IMR-90 (cell line): ENCODE measurements around the gene ADAMTSL5. TPM values are rescaled to one million over a fixed set of nuclear protein-coding genes. Genes with fewer than 3 reads are reported as not detected.

ENCODE experiments used
- ATAC-seq: fragments of 200-7000 bp; cut with Tn5 transposase; 2 replicates; pipeline ENCODE4 v1.9.1; 2020; ENCODE audit warnings: low read depth, mild to moderate bottlenecking, moderate library complexity
- BruUV-seq: library from RNA; stranded (reverse); fragments of 400-500 nt; replicated peaks from 2 replicates; lab custom pipeline; 2021; lab: Mats Ljungman, UMichigan
- CTCF ChIA-PET: fragments of 300-600 bp; formaldehyde crosslinking; extraction: SDS; loops from one replicate; lab custom pipeline; 2021; ENCODE audit warnings: antibody characterized with exemption; lab: Yijun Ruan, JAX
- POLR2A ChIA-PET: fragments of 300-600 bp; sonication (Branson Sonifier 250); formaldehyde crosslinking; loops from one replicate; lab custom pipeline; 2022; ENCODE audit warnings: antibody characterized with exemption; ENCODE audit not compliant: unreplicated experiment; lab: Charles Lee
- DNase-seq: peaks from one replicate; pipeline ENCODE4 v3.0.0; 2013
- H2AFZ ChIP-seq: replicated peaks from 2 replicates; pipeline ENCODE3; 2013; ENCODE audit warnings: low read length, mild to moderate bottlenecking; ENCODE audit not compliant: poor library complexity
- H2AK5ac ChIP-seq: 2 replicates; pipeline ENCODE4 v1.6.1; 2013; ENCODE audit warnings: low read depth, low read length, inconsistent platforms
- H2AK9ac ChIP-seq: replicated peaks from 2 replicates; pipeline ENCODE3; 2013; ENCODE audit warnings: mild to moderate bottlenecking, low read depth, low read length, moderate library complexity; ENCODE audit not compliant: poor library complexity
- H2BK120ac ChIP-seq: 2 replicates; pipeline ENCODE4 v1.6.1; 2013; ENCODE audit warnings: low read depth, low read length, inconsistent platforms
- H2BK15ac ChIP-seq: 3 replicates; pipeline ENCODE4 v1.6.1; 2013; ENCODE audit warnings: low read depth, low read length, inconsistent platforms
- H2BK20ac ChIP-seq: 2 replicates; pipeline ENCODE4 v1.6.1; 2013; ENCODE audit warnings: low read depth, mild to moderate bottlenecking, inconsistent platforms, low read length, moderate library complexity
- H2BK5ac ChIP-seq: 2 replicates; pipeline ENCODE4 v1.6.1; 2013; ENCODE audit warnings: mild to moderate bottlenecking, low read depth, low read length, inconsistent platforms; ENCODE audit not compliant: poor library complexity, severe bottlenecking
- H3K14ac ChIP-seq: replicated peaks from 2 replicates; pipeline ENCODE4 v1.6.1; 2013; ENCODE audit warnings: low read depth, low read length, inconsistent platforms
- H3K18ac ChIP-seq: 2 replicates; pipeline ENCODE4 v1.6.1; 2013; ENCODE audit warnings: low read depth, low read length, control low read depth
- H3K23ac ChIP-seq: 2 replicates; pipeline ENCODE4 v1.6.1; 2013; ENCODE audit warnings: low read depth, low read length, inconsistent platforms
- H3K27ac ChIP-seq: 2 replicates; pipeline ENCODE4 v1.5.1; 2013; ENCODE audit warnings: mild to moderate bottlenecking, control low read depth, low read length; ENCODE audit not compliant: insufficient read depth
- H3K27me3 ChIP-seq: 2 replicates; pipeline ENCODE4 v1.6.1; 2013; ENCODE audit warnings: low read length; ENCODE audit not compliant: control insufficient read depth, insufficient read depth
- H3K36me3 ChIP-seq: 2 replicates; pipeline ENCODE4 v1.6.1; 2013; ENCODE audit warnings: low read length, mixed read lengths; ENCODE audit not compliant: control insufficient read depth, insufficient read depth
- H3K4ac ChIP-seq: 2 replicates; pipeline ENCODE4 v1.6.1; 2013; ENCODE audit warnings: low read depth, low read length, inconsistent platforms
- H3K4me1 ChIP-seq: 2 replicates; pipeline ENCODE4 v1.6.1; 2013; ENCODE audit warnings: low read length, mixed read lengths; ENCODE audit not compliant: control insufficient read depth, insufficient read depth
- H3K4me2 ChIP-seq: 2 replicates; pipeline ENCODE4 v1.6.1; 2013; ENCODE audit warnings: low read depth, mild to moderate bottlenecking, control low read depth, low read length, moderate library complexity
- H3K4me3 ChIP-seq: 2 replicates; pipeline ENCODE4 v1.5.1; 2013; ENCODE audit warnings: low read depth, mild to moderate bottlenecking, control low read depth, low read length, moderate library complexity; ENCODE audit not compliant: insufficient read depth
- H3K56ac ChIP-seq: 2 replicates; pipeline ENCODE4 v1.6.1; 2013; ENCODE audit warnings: low read length, inconsistent platforms; ENCODE audit not compliant: insufficient read depth; ENCODE audit errors: extremely low read depth
- H3K79me1 ChIP-seq, 2 experiments: 2 replicates each; pipeline ENCODE4 v1.6.1; 2013; ENCODE audit warnings: low read length in 2 of 2, inconsistent platforms in 1 of 2, low read depth in 1 of 2
- H3K9ac ChIP-seq: 2 replicates; pipeline ENCODE4 v1.6.1; 2013; ENCODE audit warnings: low read depth, low read length, control low read depth
- H3K9me1 ChIP-seq: 2 replicates; pipeline ENCODE4 v1.6.1; 2013; ENCODE audit warnings: low read length, inconsistent platforms; ENCODE audit not compliant: insufficient read depth
- H3K9me3 ChIP-seq: 2 replicates; pipeline ENCODE4 v1.6.1; 2013; ENCODE audit warnings: low read length; ENCODE audit not compliant: control insufficient read depth, insufficient read depth
- H4K20me1 ChIP-seq: 2 replicates; pipeline ENCODE4 v1.6.1; 2013; ENCODE audit warnings: low read length, inconsistent platforms; ENCODE audit not compliant: insufficient read depth
- H4K5ac ChIP-seq: 2 replicates; pipeline ENCODE4 v1.6.1; 2013; ENCODE audit warnings: mild to moderate bottlenecking, low read depth, low read length, control low read depth
- H4K8ac ChIP-seq, 2 experiments: 2 replicates each; pipeline ENCODE4 v1.6.1; 2013; ENCODE audit warnings: low read depth in 2 of 2, low read length in 2 of 2, control low read depth in 1 of 2, inconsistent platforms in 1 of 2
- H4K91ac ChIP-seq: 2 replicates; pipeline ENCODE4 v1.6.1; 2013; ENCODE audit warnings: low read depth, low read length, inconsistent platforms; ENCODE audit not compliant: insufficient read depth
- BHLHE40 ChIP-seq: fragments of 150-350 bp; IDR thresholded peaks from 2 replicates; pipeline ENCODE4 v1.6.1; 2016; ENCODE audit warnings: mild to moderate bottlenecking, low read depth, low read length
- CEBPB ChIP-seq: IDR thresholded peaks from 2 replicates; pipeline ENCODE4 v1.6.1; 2012; ENCODE audit warnings: low read depth, low read length, improper control_type of control experiment
- CHD1 ChIP-seq: IDR thresholded peaks from 2 replicates; pipeline ENCODE4 v1.6.1; 2012; ENCODE audit warnings: low read depth, low read length, improper control_type of control experiment
- ELK1 ChIP-seq: fragments of 150-350 bp; IDR thresholded peaks from 2 replicates; pipeline ENCODE4 v1.6.1; 2016; ENCODE audit warnings: low read depth, mild to moderate bottlenecking, low read length, moderate library complexity, borderline replicate concordance
- FOS ChIP-seq: fragments of 150-350 bp; IDR thresholded peaks from 2 replicates; pipeline ENCODE4 v1.6.1; 2016; ENCODE audit warnings: low read depth, low read length
- MAFK ChIP-seq: IDR thresholded peaks from 2 replicates; pipeline ENCODE4 v1.6.1; 2012; ENCODE audit warnings: low read depth, low read length, improper control_type of control experiment
- MAZ ChIP-seq: IDR thresholded peaks from 2 replicates; pipeline ENCODE4 v1.6.1; 2012; ENCODE audit warnings: low read depth, mild to moderate bottlenecking, low read length, improper control_type of control experiment, moderate library complexity, borderline replicate concordance
- MXI1 ChIP-seq: IDR thresholded peaks from 2 replicates; pipeline ENCODE4 v1.6.1; 2012; ENCODE audit warnings: low read depth, mild to moderate bottlenecking, low read length, moderate library complexity, borderline replicate concordance
- NFE2L2 ChIP-seq: fragments of 150-350 bp; IDR thresholded peaks from 2 replicates; pipeline ENCODE4 v1.6.1; 2016; ENCODE audit warnings: low read depth, mild to moderate bottlenecking, low read length
- POLR2A ChIP-seq: IDR thresholded peaks from 2 replicates; pipeline ENCODE4 v1.6.1; 2012; ENCODE audit warnings: mild to moderate bottlenecking, low read depth, low read length
- RAD21 ChIP-seq: IDR thresholded peaks from 2 replicates; pipeline ENCODE4 v1.6.1; 2012; ENCODE audit warnings: low read length, improper control_type of control experiment
- RCOR1 ChIP-seq: IDR thresholded peaks from 2 replicates; pipeline ENCODE4 v1.6.1; 2012; ENCODE audit warnings: mild to moderate bottlenecking, low read length, improper control_type of control experiment; ENCODE audit not compliant: insufficient replicate concordance
- RFX5 ChIP-seq: IDR thresholded peaks from 2 replicates; pipeline ENCODE4 v1.8.0; 2012; ENCODE audit warnings: low read depth, mild to moderate bottlenecking, low read length, moderate library complexity
- SMC3 ChIP-seq: fragments of 150-350 bp; IDR thresholded peaks from 2 replicates; pipeline ENCODE4 v1.6.1; 2016; ENCODE audit warnings: low read depth, mild to moderate bottlenecking, antibody characterized with exemption, low read length, moderate library complexity
- USF2 ChIP-seq: fragments of 150-350 bp; IDR thresholded peaks from 2 replicates; pipeline ENCODE4 v1.6.1; 2017; ENCODE audit warnings: mild to moderate bottlenecking, antibody characterized with exemption, low read length, low read depth
- WGBS, 2 experiments: methylation state at CpG; one replicate each; pipeline versions ENCODE4 v1.1.5 to v1.1.7; 2013; ENCODE audit warnings: missing lambda C conversion rate in 2 of 2; ENCODE audit not compliant: insufficient read length in 1 of 2; ENCODE audit errors: extremely low coverage in 2 of 2; 5-methylcytosine and 5-hydroxymethylcytosine counted together
- dilution Hi-C: fragments of 300-500 bp; cut with HindIII; formaldehyde crosslinking; loops from one replicate; pipeline ENCODE4 v1.14.3; 2018; ENCODE audit warnings: low sequenced_read_pairs; ENCODE audit not compliant: unreplicated experiment
- in situ Hi-C: fragments of 300-500 bp; cut with MboI; formaldehyde crosslinking; loops from 3 replicates; pipeline ENCODE4 v1.14.3; 2019; ENCODE audit warnings: low sequenced_read_pairs, inconsistent platforms, mixed read lengths
- intact Hi-C: fragments of 100-400 bp; cut with micrococcal nuclease; formaldehyde crosslinking; loops from 2 replicates; pipeline ENCODE4 v1.10.0; 2022
- polyA plus RNA-seq, 3 experiments: library from polyadenylated mRNA; depleted of rRNA; stranded (reverse); fragments of >200 nt; gene quantifications; 2 replicates each; pipeline ENCODE4 v1.2.3, GENCODE V29; 2012; ENCODE audit warnings: low replicate concordance in 1 of 3
- total RNA-seq: library from RNA; depleted of rRNA; stranded (reverse); fragments of >200 nt; gene quantifications from 2 replicates; pipeline ENCODE4 v1.2.3, GENCODE V29; 2012
- TF ChIP-seq, protein P1 (sequence below): conservative IDR thresholded peaks from 2 replicates; pipeline ENCODE4 v1.5.1; 2012; ENCODE audit warnings: mild to moderate bottlenecking, low read depth, low read length, improper control_type of control experiment

Gene ADAMTSL5
- total and polyA plus RNA-seq, 2 of the 4 experiments (the other 2 are of a cell fraction) = 0.90 to 10.8 TPM

- Histone ChIP-seq H2BK20ac (no peak overlapping the region), H3K56ac (no peak overlapping the region), H4K91ac (no peak overlapping the region), H2AFZ (no peak overlapping the region), H3K27ac (no peak overlapping the region), H4K20me1 (0 out of 2 replicates have a peak, but pooled peaks cover 7% of the 10 kb centered on the region), H3K79me1 (no peaks in the 10 kb centered on the region), H3K36me3 (no peaks in the 10 kb centered on the region), H3K4me2 (no peak overlapping the region), H4K5ac (no peak overlapping the region), H2BK15ac (no peak overlapping the region), H3K4me3 (no peak overlapping the region), H2BK5ac (no peak overlapping the region), H2AK9ac (no peak overlapping the region), H3K18ac (no peak overlapping the region), H2AK5ac (no peak overlapping the region; the same call in 1 of the 2 replicates), H3K9me1 (peaks cover 4% of the 10 kb centered on the region; the same call in 1 of the 2 replicates), H4K8ac (no peak overlapping the region), H3K9ac (no peak overlapping the region), H3K27me3 (peaks cover 34% of the 10 kb centered on the region), H3K4me1 (no peaks in the 10 kb centered on the region; the same call in 1 of the 2 replicates), H3K14ac (no peak overlapping the region), H3K23ac (no peak overlapping the region), H3K4ac (no peak overlapping the region), H2BK120ac (no peak overlapping the region), H3K9me3 (no peaks in the 10 kb centered on the region)
- in situ Hi-C loops = no loop called here
- CTCF ChIA-PET = no interaction called here
- no TSS peak for BruUV-seq
- ATAC-seq = no peak
- DNase-seq = no peak
- POLR2A ChIA-PET = no interaction called here
- TF ChIP-seq POLR2A (no peak), NFE2L2 (no peak), MAFK (no peak), SMC3 (no peak), MAZ (no peak), CHD1 (no peak), RAD21 (no peak), BHLHE40 (no peak), RCOR1 (no peak), MXI1 (no peak), ELK1 (no peak), RFX5 (no peak), CEBPB (no peak), FOS (no peak), USF2 (no peak)
- TF ChIP-seq, protein P1, sequence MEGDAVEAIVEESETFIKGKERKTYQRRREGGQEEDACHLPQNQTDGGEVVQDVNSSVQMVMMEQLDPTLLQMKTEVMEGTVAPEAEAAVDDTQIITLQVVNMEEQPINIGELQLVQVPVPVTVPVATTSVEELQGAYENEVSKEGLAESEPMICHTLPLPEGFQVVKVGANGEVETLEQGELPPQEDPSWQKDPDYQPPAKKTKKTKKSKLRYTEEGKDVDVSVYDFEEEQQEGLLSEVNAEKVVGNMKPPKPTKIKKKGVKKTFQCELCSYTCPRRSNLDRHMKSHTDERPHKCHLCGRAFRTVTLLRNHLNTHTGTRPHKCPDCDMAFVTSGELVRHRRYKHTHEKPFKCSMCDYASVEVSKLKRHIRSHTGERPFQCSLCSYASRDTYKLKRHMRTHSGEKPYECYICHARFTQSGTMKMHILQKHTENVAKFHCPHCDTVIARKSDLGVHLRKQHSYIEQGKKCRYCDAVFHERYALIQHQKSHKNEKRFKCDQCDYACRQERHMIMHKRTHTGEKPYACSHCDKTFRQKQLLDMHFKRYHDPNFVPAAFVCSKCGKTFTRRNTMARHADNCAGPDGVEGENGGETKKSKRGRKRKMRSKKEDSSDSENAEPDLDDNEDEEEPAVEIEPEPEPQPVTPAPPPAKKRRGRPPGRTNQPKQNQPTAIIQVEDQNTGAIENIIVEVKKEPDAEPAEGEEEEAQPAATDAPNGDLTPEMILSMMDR = no peak
- WGBS, 2 experiments = 59% methylated on average over 5 of the region's 10 CpGs; no CpG with 5 or more reads in 1 of the 2 experiments
- intact Hi-C loops = no loop called here
- dilution Hi-C loops = no loop called here
Observed at GRCh38 chr19:1522061-1522460, 9.2 kb upstream of the ADAMTSL5 start.
